LNCAP (cell line): Measurements from ENCODE around the gene ABCC5.

ENCODE experiments used
- TF ChIP-seq, protein P1 (sequence below): fragments of 450-650 bp; IDR thresholded peaks from 2 replicates; pipeline ENCODE4 v1.5.1; 2017; ENCODE audit warnings: mild to moderate bottlenecking

ABCC5 gene

GRCh38 chr3:184008161-184008560 lies 9.5 kb downstream of the ABCC5 start:
- TF ChIP-seq, protein P1, sequence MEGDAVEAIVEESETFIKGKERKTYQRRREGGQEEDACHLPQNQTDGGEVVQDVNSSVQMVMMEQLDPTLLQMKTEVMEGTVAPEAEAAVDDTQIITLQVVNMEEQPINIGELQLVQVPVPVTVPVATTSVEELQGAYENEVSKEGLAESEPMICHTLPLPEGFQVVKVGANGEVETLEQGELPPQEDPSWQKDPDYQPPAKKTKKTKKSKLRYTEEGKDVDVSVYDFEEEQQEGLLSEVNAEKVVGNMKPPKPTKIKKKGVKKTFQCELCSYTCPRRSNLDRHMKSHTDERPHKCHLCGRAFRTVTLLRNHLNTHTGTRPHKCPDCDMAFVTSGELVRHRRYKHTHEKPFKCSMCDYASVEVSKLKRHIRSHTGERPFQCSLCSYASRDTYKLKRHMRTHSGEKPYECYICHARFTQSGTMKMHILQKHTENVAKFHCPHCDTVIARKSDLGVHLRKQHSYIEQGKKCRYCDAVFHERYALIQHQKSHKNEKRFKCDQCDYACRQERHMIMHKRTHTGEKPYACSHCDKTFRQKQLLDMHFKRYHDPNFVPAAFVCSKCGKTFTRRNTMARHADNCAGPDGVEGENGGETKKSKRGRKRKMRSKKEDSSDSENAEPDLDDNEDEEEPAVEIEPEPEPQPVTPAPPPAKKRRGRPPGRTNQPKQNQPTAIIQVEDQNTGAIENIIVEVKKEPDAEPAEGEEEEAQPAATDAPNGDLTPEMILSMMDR, result no peak

DNA sequence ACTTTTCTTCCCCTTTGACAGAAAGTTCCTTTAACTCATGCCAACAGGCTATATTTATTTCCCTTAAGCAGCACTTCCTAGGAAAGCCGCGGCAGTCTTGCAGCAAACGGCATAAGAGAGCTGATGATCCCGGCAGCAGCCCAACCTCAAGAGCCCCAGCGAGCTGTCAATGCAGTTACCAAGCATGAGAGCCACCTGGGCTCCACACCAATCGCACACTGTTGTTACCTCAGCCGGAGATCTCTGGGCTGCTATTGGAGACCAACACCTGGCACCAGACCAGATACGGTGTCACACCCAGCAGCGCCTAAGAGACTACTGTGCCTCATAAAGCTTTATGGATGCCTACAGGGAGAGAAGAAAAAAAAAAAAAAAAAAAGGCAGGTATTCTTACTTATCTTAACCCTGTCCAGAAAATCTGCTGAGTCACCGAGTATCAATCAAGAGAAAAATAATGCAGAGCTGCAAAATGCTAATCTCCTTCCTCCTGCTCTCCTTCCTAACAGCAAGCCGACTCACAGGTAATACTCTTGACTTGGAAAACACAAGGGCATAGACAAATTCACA lies 11.7 kb downstream of the ABCC5 start:
- TF ChIP-seq, protein P1, result no peak

- TF ChIP-seq, protein P1, result no peak
These were observed 13.2 kb downstream of the ABCC5 start for GRCh38 chr3:184004476-184004875.

GRCh38 chr3:184003187-184003967 lies 14.3 kb downstream of the ABCC5 start:
- TF ChIP-seq, protein P1, result no peak

GRCh38 chr3:184002469-184002868 lies 15.2 kb downstream of the ABCC5 start:
- TF ChIP-seq, protein P1, result no peak

GRCh38 chr3:184001761-184002160 lies 15.9 kb downstream of the ABCC5 start:
- TF ChIP-seq, protein P1, result no peak

- TF ChIP-seq, protein P1, result no peak
These were observed 26.3 kb downstream of the ABCC5 start for GRCh38 chr3:183991403-183991802.
